GM21526 (cell line): ENCODE results near the gene TPST1.
"Not testable (repeated sequence)": the region's sequence is repeated elsewhere in the genome, so short reads cannot be mapped to it uniquely, and the experiment has no call there.

ENCODE experiments used
- ATAC-seq: cut with Tn5 transposase; IDR thresholded peaks from one replicate; pipeline ENCODE4 v1.9.1; 2021; ENCODE audit warnings: moderate library complexity; ENCODE audit not compliant: unreplicated experiment, low FRiP score

Gene TPST1

DNA sequence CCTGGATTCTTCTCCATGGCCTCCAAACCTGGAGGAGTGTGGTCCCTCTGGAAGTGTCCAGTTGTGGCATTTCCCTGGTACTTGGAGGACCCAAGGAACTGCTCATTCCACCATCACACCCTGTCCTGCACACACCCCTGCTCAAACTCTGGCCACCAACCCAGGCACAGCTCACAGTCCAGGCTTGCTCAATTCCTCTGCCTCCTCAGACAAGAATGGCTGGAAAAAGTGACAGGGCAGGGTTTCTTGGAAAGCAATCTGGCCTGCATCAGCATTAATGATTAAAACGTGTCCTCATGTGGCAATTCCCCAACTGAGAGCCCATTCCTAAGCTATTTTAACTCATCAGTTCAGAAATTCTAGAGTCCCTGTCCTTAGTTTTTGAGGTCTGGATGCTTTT lies 17.2 kb upstream of the TPST1 start:
- ATAC-seq = no peak

DNA sequence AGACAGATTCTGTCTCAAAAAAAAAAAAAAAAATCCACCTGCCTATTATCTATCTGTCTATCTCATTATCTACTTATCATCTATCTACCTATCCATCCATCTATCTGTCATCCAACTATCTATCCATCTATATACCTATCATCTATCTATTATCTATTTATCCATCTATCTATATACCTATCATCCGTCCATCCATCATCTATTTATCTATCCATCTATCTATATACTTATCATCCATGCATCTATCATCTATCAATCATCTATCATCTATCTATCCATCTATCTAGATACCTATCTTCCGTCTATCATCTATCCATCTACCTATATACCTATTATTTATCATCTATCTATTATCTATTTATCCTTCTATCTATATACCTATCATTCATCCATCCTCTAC lies 16.5 kb upstream of the TPST1 start:
- ATAC-seq = no peak

DNA sequence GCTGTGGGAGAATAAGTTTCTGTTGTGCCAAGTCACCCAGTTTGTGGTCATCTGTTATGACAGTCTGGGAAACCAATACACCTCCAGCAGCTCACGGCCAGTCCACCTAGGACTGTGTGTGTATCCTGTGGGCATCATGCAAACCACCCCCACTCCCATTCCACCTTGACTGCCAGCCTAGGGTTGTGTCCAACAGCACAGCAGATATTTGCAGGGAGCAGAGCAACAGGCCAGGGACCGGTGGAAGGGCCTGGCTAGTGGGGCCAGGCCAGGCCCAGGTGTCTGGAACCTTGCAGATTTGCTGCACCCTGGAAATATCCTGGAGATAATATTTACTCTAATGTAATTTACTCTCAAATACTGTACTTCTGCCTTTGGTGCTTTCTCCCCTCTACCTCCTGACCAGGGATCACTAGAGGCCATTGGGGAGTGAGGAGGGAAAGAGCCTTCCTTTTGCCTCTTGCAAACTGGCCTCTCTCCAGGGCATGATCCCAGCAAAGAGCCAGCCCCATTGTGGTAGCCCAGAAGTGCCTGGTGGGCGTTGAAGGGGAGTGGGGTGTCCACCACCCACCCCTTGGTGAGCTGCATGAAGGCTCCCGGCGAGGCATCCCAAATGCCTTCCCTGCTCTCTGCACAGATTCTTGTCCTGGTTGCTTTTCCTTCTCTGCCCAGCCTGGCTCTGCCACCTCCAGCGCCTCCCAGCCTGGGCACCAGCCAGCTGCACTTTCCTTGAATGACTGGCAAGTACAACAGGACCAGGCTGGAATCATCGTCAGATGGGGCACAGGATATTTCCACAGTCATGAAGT lies 15.2 kb upstream of the TPST1 start:
- ATAC-seq = no peak

DNA sequence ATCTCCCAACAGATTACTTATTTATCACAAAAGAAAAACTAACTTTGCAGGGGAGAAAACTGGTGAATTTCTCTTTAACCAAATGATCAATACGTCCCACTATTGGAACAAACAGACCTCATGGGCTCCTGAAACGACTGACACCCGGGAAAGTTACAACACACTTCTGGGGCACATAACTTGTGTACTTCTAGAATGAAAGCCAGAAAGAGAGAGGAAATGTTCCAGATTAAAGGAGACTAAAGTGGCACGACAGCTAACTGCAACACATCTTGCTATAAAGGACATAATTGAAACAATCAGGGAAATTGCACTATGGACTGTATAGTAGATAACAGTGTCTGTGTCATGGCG lies 14.7 kb upstream of the TPST1 start:
- ATAC-seq = no peak

DNA sequence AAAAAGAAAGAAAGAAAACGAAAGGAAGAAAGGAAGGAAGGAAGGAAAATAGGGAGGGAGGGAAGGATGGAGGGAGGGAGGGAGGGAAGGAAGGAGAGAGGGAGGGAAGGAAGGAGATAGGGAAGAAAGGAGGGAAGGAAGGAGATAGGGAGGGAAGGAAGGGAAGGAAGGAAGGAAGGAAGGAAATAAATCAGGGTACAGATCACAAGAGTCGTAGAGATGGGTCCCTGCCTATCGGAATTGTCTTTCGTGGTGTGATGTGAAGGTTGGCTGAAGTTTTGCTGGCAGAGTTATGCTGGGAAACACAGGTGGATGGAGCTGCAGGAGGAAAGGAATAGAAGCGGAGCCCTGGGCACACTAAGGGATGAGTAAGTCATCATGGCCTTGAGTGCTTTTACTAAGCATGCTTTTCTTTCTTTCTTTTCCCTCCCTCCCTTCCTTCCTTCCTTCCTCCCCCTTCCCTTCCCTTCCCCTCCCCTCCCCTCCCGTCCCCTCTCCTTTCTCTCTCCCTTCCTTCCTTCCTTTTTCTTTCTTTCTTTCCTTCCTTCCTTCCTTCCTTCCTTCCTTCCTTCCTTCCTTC lies 11.9 kb upstream of the TPST1 start:
- no peak for ATAC-seq

DNA sequence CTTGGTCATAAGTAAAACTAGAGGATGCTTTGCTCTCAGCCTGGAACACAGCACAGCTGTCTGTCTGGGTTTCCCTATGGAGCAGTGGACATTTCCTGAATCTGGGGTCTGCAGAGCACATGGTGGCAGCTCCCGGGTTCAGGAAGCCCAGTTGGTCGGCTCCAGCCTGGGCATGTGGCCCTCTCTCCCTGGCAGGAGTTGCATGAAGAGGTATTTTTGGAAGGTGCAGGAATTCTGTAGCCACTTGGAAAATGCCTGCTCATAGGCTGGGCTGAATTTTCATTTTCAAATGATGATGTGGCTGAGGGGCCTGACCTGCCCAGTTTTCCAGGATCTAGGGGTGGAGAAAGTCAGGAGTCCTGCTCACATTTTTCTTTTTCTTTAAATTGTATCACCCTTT lies 6.7 kb upstream of the TPST1 start:
- ATAC-seq = no peak

DNA sequence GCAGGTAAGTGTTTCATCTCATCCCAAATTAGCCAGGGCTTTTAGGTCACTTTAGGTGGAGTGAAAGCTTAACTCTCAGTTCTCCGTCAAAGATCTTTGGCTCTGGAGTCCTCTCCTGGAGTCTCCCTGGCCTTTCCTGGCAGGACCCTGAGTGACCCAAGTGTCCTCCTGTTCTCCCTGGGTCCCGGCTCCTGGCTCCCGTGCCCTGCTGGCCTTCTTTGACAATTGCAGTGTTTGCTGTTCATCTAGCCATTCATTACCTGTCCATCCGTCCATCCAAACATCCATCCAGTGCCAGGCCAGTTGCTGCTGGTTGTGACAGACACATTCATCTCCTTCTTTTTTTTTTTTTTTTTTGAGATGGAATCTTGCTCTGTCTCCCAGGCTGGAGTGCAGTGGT lies 6.2 kb upstream of the TPST1 start:
- ATAC-seq = no peak

DNA sequence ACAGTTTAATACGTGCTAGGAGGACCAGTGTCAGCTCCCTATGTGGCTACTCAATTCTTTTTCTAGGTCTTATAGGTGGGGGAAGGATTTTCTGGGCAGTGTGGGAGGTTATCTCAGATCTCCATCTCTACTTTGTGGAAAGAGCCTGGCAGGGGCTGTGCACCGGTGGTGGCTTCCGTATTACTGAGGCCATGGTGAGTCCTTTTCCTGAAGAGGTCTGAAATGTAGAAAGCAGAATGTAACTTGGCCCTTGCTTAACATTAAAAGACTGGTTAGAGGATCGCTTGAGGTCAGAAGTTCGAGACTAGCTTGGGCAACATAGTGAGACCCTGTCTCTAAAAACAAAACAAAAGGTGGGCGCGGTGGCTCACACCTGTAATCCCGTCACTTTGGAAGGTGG lies 2.7 kb upstream of the TPST1 start:
- no peak for ATAC-seq

DNA sequence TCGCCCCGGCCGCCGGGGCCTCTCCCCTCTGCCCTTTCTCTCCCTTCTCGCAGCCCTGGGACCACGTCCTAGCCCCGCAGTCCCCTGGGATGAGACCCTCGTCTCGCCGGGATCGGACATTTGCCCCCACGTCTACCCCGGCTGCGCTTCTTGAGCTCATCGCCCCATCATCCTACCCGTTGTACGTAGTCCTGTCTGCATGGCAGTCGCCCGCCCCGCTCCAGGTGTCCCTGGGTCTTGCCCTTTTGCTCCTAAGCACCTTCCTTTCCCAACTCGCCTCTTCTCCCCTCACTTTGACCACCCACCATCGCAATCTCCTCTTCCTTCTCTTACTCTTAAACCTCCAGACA lies 582 bp downstream of the TPST1 start:
- no peak for ATAC-seq

DNA sequence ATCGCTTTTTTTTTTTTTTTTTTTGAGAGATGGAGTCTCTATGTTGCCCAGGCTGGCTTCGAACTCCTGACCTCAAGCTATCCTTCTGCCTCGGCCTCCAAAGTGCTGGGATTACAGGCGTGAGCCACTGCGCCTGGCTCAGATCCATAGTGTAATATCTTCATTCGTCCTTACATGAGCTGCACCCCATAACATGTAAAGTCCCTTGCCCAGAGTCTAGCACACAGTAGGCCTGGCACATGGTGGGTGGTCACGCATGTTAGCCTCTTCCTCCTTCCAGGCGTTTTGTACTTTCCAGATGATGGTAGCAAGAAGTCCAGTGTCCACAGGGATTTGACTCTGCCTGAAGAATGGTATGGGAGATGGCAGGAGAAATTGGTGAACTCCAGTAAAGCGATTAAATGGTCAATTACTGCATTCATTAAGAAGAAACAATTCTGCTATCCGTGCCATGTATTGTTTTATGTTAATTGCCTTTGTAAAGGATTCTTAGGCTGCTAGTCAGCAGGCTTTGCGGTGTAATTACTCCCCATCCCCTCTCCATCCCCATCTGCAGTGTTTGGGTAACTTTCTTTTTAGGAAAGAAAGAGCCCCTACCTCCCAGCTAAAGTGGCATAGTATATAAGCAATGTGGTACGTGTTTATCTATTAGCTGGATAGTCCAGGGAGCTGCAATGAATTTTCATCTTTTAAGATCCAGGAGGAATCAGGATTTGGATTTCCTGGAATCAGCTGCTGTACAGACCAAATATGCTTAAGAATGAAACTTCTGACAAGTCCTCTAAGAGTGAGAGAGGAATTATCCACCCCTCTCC lies 1.2 kb downstream of the TPST1 start:
- ATAC-seq = no peak

DNA sequence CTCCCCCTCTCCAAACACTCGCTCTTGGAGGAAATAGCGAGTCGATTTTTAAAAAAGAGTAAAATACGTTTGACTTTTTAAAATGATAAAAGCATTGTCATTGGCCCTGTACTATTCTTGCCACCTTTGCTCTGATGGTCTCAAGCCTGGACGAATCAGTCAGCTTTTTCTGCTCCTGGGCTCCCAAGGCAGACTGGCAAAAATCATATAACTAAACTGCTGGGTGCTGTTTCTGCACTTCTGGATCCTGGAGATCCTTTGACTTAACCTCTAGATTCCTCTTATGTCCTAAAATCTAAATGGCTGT lies 1.8 kb downstream of the TPST1 start:
- no peak for ATAC-seq

DNA sequence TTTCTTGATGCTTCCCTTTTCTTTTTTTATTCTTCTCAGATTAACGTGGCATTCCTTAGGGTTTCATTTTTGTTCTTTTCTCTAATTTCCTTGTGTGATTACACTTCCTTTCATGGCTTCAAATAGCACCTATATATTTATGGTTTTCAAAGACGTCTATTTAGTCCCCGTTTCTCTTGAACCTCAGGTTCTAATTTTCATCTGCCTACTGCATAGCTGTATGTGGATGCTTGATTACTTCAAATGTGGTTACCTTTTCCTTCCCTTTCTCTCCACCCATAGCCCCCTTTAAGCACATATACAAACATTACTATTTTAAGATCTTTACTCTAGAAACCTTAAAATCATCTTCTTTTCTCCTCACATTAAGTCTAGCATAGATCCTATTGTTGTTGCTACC lies 2.4 kb downstream of the TPST1 start:
- ATAC-seq = no peak

DNA sequence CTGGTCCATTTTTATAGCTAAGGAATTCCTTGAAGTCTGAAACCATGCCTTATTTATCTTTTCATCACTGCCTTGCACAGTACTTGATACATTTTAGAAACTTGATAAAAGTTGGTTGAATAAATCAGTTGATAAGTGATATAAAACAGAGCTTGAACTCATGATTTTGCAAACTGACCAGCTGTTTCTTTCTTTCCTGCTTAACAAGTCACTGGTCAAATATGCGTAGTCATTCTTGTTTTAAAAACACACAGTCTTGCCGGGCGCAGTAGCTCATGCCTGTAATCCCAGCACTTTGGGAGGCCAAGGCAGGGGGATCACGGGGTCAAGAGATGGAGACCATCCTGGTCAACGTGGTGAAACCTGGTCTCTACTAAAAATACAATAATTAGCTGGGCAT lies 6.3 kb downstream of the TPST1 start:
- ATAC-seq = no peak

DNA sequence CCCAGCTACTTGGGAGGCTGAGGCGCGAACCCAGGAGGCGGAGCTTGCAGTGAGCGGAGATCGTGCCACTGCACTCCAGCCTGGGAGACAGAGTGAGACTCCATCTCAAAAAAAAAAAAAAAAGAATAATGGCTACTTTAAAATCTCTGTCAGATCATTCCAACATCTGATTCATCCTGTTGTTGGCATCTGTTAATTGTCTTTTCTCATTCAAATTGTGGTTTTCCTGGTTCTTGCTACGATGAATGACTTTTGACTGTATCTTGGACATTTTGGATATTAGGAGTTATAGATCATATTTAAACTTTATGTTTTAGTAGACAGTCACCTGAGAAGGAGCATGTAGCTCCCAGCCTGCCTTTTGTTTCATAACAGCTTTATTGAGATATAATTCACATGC lies 8.5 kb downstream of the TPST1 start:
- ATAC-seq = no peak

DNA sequence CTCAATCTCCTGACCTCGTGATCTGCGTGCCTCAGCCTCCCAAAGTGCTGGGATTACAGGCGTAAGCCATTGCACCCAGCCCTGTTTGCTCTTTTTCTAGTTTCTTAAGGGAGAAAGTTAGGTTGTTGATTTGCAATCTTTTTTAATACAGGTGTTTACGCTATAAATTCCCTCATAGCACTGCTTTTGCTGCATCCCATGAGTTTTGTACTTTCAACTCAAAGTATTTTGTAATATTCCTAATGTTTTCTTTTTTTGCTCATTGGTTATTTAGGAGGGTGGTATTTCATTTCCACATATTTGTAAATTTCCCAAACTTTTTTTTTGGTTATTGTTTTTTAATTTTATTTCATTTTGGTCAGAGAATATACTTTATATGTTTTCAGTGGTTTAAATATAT lies 11.6 kb downstream of the TPST1 start:
- ATAC-seq = no peak

DNA sequence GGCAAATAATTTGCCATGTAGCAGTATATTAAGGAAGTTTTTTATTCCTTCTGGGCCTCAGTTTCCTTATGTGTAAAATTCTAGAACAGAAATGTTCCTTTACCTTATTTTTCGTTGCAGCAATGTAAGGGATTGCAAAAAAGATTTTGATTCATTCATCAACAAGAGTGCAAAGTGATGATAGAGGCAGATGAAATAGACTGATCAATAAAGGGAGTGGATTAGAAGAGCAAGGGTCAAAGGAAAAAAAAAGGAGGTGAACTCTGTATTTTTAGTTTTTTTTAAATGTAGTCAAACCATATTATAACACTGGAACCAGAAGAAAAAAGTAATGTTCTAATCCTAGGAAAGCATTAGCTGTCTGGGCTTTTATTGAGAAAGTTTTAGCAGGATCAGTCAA lies 14.7 kb downstream of the TPST1 start:
- no peak for ATAC-seq

DNA sequence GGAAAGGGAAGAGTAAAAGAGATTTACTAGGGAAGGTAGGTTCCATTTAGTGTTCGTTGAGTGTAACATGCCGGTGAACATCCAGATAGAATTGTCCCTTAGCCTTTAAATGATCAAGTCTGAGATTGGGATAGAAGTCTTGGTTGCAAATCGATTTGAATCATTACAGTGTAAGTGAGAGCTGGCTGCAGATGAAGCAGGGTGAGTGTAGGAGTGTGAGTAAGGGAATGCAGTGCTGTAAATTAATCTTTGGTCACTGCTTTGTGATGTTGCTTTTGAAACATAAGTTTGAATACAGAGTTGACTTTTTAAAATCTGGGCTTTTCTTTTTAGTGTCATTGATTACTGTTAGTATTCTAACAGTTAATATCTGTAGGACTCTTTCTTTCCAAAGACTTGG lies 16.3 kb downstream of the TPST1 start:
- no peak for ATAC-seq

DNA sequence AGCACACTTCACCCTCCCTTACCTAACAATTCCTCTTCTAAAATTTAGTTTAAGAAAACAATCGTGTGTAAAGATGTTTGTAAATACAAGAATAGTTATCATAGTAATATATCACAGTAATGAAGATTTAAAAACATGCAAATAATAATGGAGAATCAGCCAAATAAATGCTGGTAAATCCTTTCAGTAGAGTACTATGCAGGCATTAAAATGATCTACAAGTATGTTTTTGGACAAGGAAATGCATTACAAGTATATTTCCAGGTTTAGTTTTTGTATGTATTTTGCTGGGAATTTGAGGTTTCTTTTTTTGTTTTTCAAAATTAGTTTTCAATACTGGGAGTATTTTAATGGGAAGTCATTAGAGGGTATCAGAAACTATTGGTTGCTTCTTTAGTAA lies 22.7 kb downstream of the TPST1 start:
- no peak for ATAC-seq

DNA sequence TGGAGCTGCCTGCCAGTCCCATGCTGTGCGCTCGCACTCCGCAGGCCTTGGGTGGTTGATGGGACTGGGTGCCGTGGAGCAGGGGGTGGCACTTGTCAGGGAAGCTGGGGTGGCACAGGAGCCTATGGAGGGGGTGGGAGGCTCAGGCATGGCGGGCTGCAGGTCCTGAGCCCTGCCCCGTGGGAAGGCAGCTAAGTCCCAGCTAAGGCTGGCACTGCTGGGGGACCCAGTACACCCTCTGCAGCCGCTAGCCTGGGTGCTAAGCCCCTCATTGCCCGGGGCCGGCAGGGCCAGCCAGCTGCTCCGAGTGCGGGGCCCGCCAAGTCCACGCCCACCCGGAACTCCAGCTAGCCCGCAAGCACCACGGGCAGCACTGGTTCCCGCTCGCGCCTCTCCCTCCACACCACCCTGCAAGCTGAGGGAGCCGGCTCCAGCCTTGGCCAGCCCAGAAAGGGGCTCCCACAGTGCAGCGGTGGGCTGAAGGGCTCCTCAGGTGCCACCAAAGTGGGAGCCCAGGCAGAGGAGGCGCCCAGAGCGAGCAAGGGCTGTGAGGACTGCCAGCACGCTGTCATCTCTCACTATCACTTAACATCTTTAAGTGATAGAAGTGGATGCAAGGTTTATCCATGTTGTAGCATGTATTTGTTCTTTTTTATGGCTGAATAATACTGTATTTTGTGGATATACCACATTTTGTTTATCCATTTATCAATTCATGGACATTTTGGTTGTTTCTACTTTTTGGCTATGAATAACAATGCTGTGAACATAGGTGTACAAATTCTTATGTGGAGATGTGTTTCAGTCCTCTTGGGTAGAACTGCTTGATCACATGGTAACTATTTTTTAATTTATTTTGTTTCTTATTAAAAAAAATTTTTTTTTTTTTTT lies 26.4 kb downstream of the TPST1 start:
- not testable (repeated sequence) for ATAC-seq

DNA sequence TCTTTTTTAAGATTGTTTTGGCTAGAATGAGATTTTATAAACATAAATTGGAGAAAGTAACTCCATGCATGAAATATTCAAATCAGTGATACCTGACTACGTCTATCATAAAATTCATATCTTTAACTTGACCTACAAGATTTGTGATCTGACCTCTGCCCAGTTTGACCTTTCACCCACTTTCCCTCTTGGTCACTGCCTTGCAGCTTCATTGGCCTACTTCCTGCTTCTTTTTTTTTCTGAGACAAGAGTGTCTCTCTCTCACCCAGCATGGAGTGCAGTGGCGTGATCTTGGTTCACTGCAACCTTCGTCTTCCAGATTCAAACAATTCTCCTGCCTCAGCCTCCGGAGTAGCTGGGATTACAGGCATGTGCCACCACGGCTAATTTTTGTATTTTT lies 28.5 kb downstream of the TPST1 start:
- no peak for ATAC-seq

DNA sequence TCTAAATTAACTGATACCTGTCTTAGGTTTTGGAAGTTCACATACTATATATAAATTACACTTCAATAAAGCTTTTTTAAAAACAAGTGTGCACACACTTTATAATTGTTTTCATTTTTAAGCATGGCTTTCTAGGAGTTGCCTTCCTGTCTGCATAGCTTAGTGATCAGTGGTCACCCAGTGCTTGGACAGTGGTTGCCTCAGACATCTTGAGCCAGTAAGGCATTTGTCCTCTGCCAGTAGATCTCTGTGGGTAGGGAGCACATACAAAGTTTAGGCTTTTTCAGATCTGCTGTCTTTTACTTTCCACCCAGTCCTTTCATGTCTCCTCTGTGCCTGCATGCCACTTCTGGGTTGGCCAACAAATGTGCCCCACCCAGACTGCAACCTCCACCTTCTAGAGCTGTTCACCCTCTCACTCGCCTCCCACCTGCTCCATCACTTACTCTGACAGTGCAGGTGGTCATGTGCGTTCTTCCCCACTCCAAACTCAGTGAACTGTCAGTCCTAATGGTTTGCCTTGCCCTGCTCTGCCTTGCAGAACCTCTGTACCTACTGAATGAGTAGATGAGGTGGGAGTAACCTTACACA lies 31.7 kb downstream of the TPST1 start:
- ATAC-seq = no peak
